Measurements from ENCODE around the gene HTR3D. TPM values are rescaled to one million over a fixed set of nuclear protein-coding genes. Genes with fewer than 3 reads are reported as not detected.

HTR3D gene
- total and polyA plus RNA-seq, 4 experiments from 2014 or later: not detected

- H3K27me3 Mint-ChIP-seq: peaks cover 14 to 19% of the 10 kb centered on the region in 2 donors
- H3K4me1 ChIP-seq (ENCODE audit: insufficient read depth, low read length): no peaks in the 10 kb centered on the region
- H3K27ac Mint-ChIP-seq: no peak overlapping the region
- peaks cover 0 to 5% of the 10 kb centered on the region in 2 donors for H3K36me3 Mint-ChIP-seq
- no peaks in the 10 kb centered on the region for H3K4me1 Mint-ChIP-seq
- H3K9me3 ChIP-seq (ENCODE audit: control insufficient read depth in 1 of 2, low read length in 2 of 2): no peaks in the 10 kb centered on the region
- H3K4me3 ChIP-seq (ENCODE audit: low read length in 2 of 2): no peak overlapping the region
- no peaks in the 10 kb centered on the region for H3K27me3 ChIP-seq (ENCODE audit: insufficient read depth, low read length)
- peaks cover 0 to 13% (median 5%) of the 10 kb centered on the region in 8 donors for H3K9me3 Mint-ChIP-seq
- ChIA-PET POLR2A (ENCODE audit: partially characterized antibody) (no interaction called here), CTCF (ENCODE audit: partially characterized antibody) (no interaction called here)
- H3K36me3 ChIP-seq (ENCODE audit: insufficient read depth, low read length): no peaks in the 10 kb centered on the region
- intact Hi-C loops (cut with micrococcal nuclease): no loop called here
- DNase-seq: no peak
- H3K27ac ChIP-seq (ENCODE audit: low read depth, low read length): no peak overlapping the region
- no peak overlapping the region for H3K4me3 Mint-ChIP-seq
Observed at GRCh38 chr3:184073621-184074020, 42.1 kb downstream of the HTR3D start.

GRCh38 chr3:184075901-184076300, 44.4 kb downstream of the HTR3D start:
- CTCF ChIA-PET (ENCODE audit: partially characterized antibody): no interaction called here
- Histone ChIP-seq H3K9me3 (ENCODE audit: control insufficient read depth in 1 of 2, low read length in 2 of 2) (no peaks in the 10 kb centered on the region), H3K4me3 (ENCODE audit: low read length in 2 of 2) (no peak overlapping the region), H3K27ac (ENCODE audit: low read depth, low read length) (no peak overlapping the region), H3K4me1 (ENCODE audit: insufficient read depth, low read length) (no peaks in the 10 kb centered on the region), H3K36me3 (ENCODE audit: insufficient read depth, low read length) (no peaks in the 10 kb centered on the region), H3K27me3 (ENCODE audit: insufficient read depth, low read length) (no peaks in the 10 kb centered on the region)
- Mint-ChIP-seq H3K36me3 (peaks cover 0 to 2% of the 10 kb centered on the region in 2 donors), H3K27me3 (peaks cover 15 to 17% of the 10 kb centered on the region in 2 donors), H3K27ac (no peak overlapping the region), H3K4me3 (no peak overlapping the region), H3K9me3 (peaks cover 0 to 5% (median 3%) of the 10 kb centered on the region in 8 donors), H3K4me1 (no peaks in the 10 kb centered on the region)
- POLR2A ChIA-PET (ENCODE audit: partially characterized antibody): no interaction called here
- intact Hi-C loops (cut with micrococcal nuclease): no loop called here
- DNase-seq: no peak

- Histone ChIP-seq H3K36me3 (ENCODE audit: insufficient read depth, low read length) (no peaks in the 10 kb centered on the region), H3K9me3 (ENCODE audit: control insufficient read depth in 1 of 2, low read length in 2 of 2) (no peaks in the 10 kb centered on the region), H3K4me1 (ENCODE audit: insufficient read depth, low read length) (no peaks in the 10 kb centered on the region), H3K27ac (ENCODE audit: low read depth, low read length) (no peak overlapping the region), H3K27me3 (ENCODE audit: insufficient read depth, low read length) (no peaks in the 10 kb centered on the region), H3K4me3 (ENCODE audit: low read length in 2 of 2) (no peak overlapping the region)
- H3K4me3 Mint-ChIP-seq: no peak overlapping the region
- H3K36me3 Mint-ChIP-seq: no peaks in the 10 kb centered on the region
- no peak overlapping the region for H3K27ac Mint-ChIP-seq
- DNase-seq: no peak
- peaks cover 0 to 2% (median 0%) of the 10 kb centered on the region in 8 donors for H3K9me3 Mint-ChIP-seq
- intact Hi-C loops (cut with micrococcal nuclease): no loop called here
- peaks cover 13 to 14% of the 10 kb centered on the region in 2 donors for H3K27me3 Mint-ChIP-seq
- POLR2A ChIA-PET (ENCODE audit: partially characterized antibody): no interaction called here
- CTCF ChIA-PET (ENCODE audit: partially characterized antibody): no interaction called here
- peaks cover 0 to 1% (median 0%) of the 10 kb centered on the region in 4 donors for H3K4me1 Mint-ChIP-seq
Observed at GRCh38 chr3:184077881-184078280, 46.3 kb downstream of the HTR3D start.

- H3K4me1 ChIP-seq (ENCODE audit: insufficient read depth, low read length): no peaks in the 10 kb centered on the region
- Mint-ChIP-seq H3K36me3 (no peaks in the 10 kb centered on the region), H3K27ac (no peak overlapping the region), H3K27me3 (peaks cover 11 to 13% of the 10 kb centered on the region in 2 donors), H3K9me3 (peaks cover 0 to 3% (median 0%) of the 10 kb centered on the region in 8 donors), H3K4me3 (no peak overlapping the region), H3K4me1 (peaks cover 0 to 1% (median 0%) of the 10 kb centered on the region in 4 donors)
- ChIA-PET CTCF (ENCODE audit: partially characterized antibody) (no interaction called here), POLR2A (ENCODE audit: partially characterized antibody) (no interaction called here)
- no peaks in the 10 kb centered on the region for H3K9me3 ChIP-seq (ENCODE audit: control insufficient read depth in 1 of 2, low read length in 2 of 2)
- intact Hi-C loops (cut with micrococcal nuclease): no loop called here
- no peak overlapping the region for H3K27ac ChIP-seq (ENCODE audit: low read depth, low read length)
- H3K27me3 ChIP-seq (ENCODE audit: insufficient read depth, low read length): no peaks in the 10 kb centered on the region
- no peaks in the 10 kb centered on the region for H3K36me3 ChIP-seq (ENCODE audit: insufficient read depth, low read length)
- no peak for DNase-seq
- H3K4me3 ChIP-seq (ENCODE audit: low read length in 2 of 2): no peak overlapping the region
Observed at GRCh38 chr3:184078851-184079250, 47.3 kb downstream of the HTR3D start.

GRCh38 chr3:184081116-184081830, 49.7 kb downstream of the HTR3D start:
- Histone ChIP-seq H3K4me1 (ENCODE audit: insufficient read depth, low read length) (no peaks in the 10 kb centered on the region), H3K27me3 (ENCODE audit: insufficient read depth, low read length) (no peaks in the 10 kb centered on the region), H3K9me3 (ENCODE audit: control insufficient read depth in 1 of 2, low read length in 2 of 2) (no peaks in the 10 kb centered on the region), H3K27ac (ENCODE audit: low read depth, low read length) (no peak overlapping the region), H3K36me3 (ENCODE audit: insufficient read depth, low read length) (no peaks in the 10 kb centered on the region), H3K4me3 (ENCODE audit: low read length in 2 of 2) (no peak overlapping the region)
- DNase-seq: no peak
- CTCF ChIA-PET (ENCODE audit: partially characterized antibody): interaction anchor here (1.3 kb wide), 1 partner anchor 156 kb away, joined by 4 read pairs; no protein-coding TSS in a partner anchor
- Mint-ChIP-seq H3K4me1 (peaks cover 6 to 7% (median 7%) of the 10 kb centered on the region in 4 donors), H3K9me3 (peaks cover 7 to 13% (median 10%) of the 10 kb centered on the region in 8 donors), H3K27me3 (peaks cover 10% of the 10 kb centered on the region in 2 donors), H3K27ac (no peak overlapping the region), H3K36me3 (peaks cover 0 to 4% of the 10 kb centered on the region in 2 donors), H3K4me3 (no peak overlapping the region)
- intact Hi-C loops (cut with micrococcal nuclease): no loop called here
- POLR2A ChIA-PET (ENCODE audit: partially characterized antibody): no interaction called here

- intact Hi-C loops (cut with micrococcal nuclease): no loop called here
- Histone ChIP-seq H3K36me3 (ENCODE audit: insufficient read depth, low read length) (no peaks in the 10 kb centered on the region), H3K27me3 (ENCODE audit: insufficient read depth, low read length) (no peaks in the 10 kb centered on the region), H3K27ac (ENCODE audit: low read depth, low read length) (no peak overlapping the region), H3K9me3 (ENCODE audit: control insufficient read depth in 1 of 2, low read length in 2 of 2) (no peaks in the 10 kb centered on the region), H3K4me1 (ENCODE audit: insufficient read depth, low read length) (no peaks in the 10 kb centered on the region), H3K4me3 (ENCODE audit: low read length in 2 of 2) (no peak overlapping the region)
- no peak overlapping the region for H3K4me3 Mint-ChIP-seq
- H3K9me3 Mint-ChIP-seq: peaks cover 7 to 14% (median 10%) of the 10 kb centered on the region in 8 donors
- no peak overlapping the region for H3K27ac Mint-ChIP-seq
- ChIA-PET CTCF (ENCODE audit: partially characterized antibody) (interaction anchor here (1.3 kb wide), 1 partner anchor 155 kb away, joined by 4 read pairs; no protein-coding TSS in a partner anchor), POLR2A (ENCODE audit: partially characterized antibody) (no interaction called here)
- peaks cover 0 to 4% of the 10 kb centered on the region in 2 donors for H3K36me3 Mint-ChIP-seq
- H3K4me1 Mint-ChIP-seq: peaks cover 6 to 7% (median 7%) of the 10 kb centered on the region in 4 donors
- no peak for DNase-seq
- H3K27me3 Mint-ChIP-seq: peaks cover 7 to 8% of the 10 kb centered on the region in 2 donors
Observed at GRCh38 chr3:184082034-184082433, 50.5 kb downstream of the HTR3D start.

GRCh38 chr3:184082465-184082864, 50.9 kb downstream of the HTR3D start:
- Mint-ChIP-seq H3K4me3 (no peak overlapping the region), H3K27me3 (peaks cover 3 to 4% of the 10 kb centered on the region in 2 donors), H3K27ac (no peak overlapping the region), H3K4me1 (peaks cover 6 to 7% (median 7%) of the 10 kb centered on the region in 4 donors), H3K9me3 (peaks cover 7 to 14% (median 11%) of the 10 kb centered on the region in 8 donors), H3K36me3 (peaks cover 0 to 4% of the 10 kb centered on the region in 2 donors)
- Histone ChIP-seq H3K9me3 (ENCODE audit: control insufficient read depth in 1 of 2, low read length in 2 of 2) (no peaks in the 10 kb centered on the region), H3K36me3 (ENCODE audit: insufficient read depth, low read length) (no peaks in the 10 kb centered on the region), H3K27me3 (ENCODE audit: insufficient read depth, low read length) (no peaks in the 10 kb centered on the region), H3K4me1 (ENCODE audit: insufficient read depth, low read length) (no peaks in the 10 kb centered on the region), H3K27ac (ENCODE audit: low read depth, low read length) (no peak overlapping the region), H3K4me3 (ENCODE audit: low read length in 2 of 2) (no peak overlapping the region)
- CTCF ChIA-PET (ENCODE audit: partially characterized antibody): no interaction called here
- intact Hi-C loops (cut with micrococcal nuclease): no loop called here
- POLR2A ChIA-PET (ENCODE audit: partially characterized antibody): no interaction called here
- DNase-seq: no peak
